Measurements from ENCODE around the gene DUS1L.

DUS1L gene

GRCh38 chr17:82076018-82076784, 10.6 kb upstream of the DUS1L start:
- no peak for DNase-seq

- DNase-seq: no peak
These were observed 7.8 kb upstream of the DUS1L start for GRCh38 chr17:82073446-82073845.

GRCh38 chr17:82072827-82073226, 7.2 kb upstream of the DUS1L start:
- DNase-seq: no peak

- DNase-seq: no peak
These were observed 5.0 kb upstream of the DUS1L start for GRCh38 chr17:82070611-82071010.

GRCh38 chr17:82065193-82065637, 389 bp downstream of the DUS1L start:
- no peak for DNase-seq

- peak; percentile 11 for DNase-seq
These were observed 991 bp downstream of the DUS1L start for GRCh38 chr17:82064433-82065192.

GRCh38 chr17:82063424-82064415, 1.9 kb downstream of the DUS1L start:
- DNase-seq: no peak

- no peak for DNase-seq
These were observed 2.6 kb downstream of the DUS1L start for GRCh38 chr17:82062984-82063368.

- no peak for DNase-seq
These were observed 3.3 kb downstream of the DUS1L start for GRCh38 chr17:82062076-82062983.

GRCh38 chr17:82061047-82061925, 4.3 kb downstream of the DUS1L start:
- DNase-seq: no peak

GRCh38 chr17:82060614-82061013, 5.0 kb downstream of the DUS1L start:
- DNase-seq: no peak

GRCh38 chr17:82060001-82060380, 5.6 kb downstream of the DUS1L start:
- DNase-seq: no peak

GRCh38 chr17:82059272-82060000, 6.2 kb downstream of the DUS1L start:
- DNase-seq: no peak

GRCh38 chr17:82058855-82059249, 6.8 kb downstream of the DUS1L start:
- no peak for DNase-seq

GRCh38 chr17:82058230-82058854, 7.3 kb downstream of the DUS1L start:
- DNase-seq: no peak

- DNase-seq: no peak
These were observed 8.6 kb downstream of the DUS1L start for GRCh38 chr17:82056729-82057621.

- DNase-seq: no peak
These were observed 9.5 kb downstream of the DUS1L start for GRCh38 chr17:82055965-82056728.

Measured in NCI-H774 (cell line).